ENCODE results near the gene PRKAG3. TPM values are rescaled to one million over a fixed set of nuclear protein-coding genes. Genes with fewer than 3 reads are reported as not detected.

Gene PRKAG3
- total and polyA plus RNA-seq, 9 of the 15 experiments (the other 6 are each of a cell fraction or from before 2014, with no cell fraction given), result not detected

- TF ChIP-seq VEZF1 (CRISPR knock-in tag; IDR thresholded peaks at IDR 0.05) (peak; percentile 53; the same call in 1 of the 2 replicates), CCNT2 (IDR thresholded peaks at IDR 0.05; ENCODE audit: borderline replicate concordance, extremely low read depth, insufficient read length, low read depth, low read length) (peak; percentile 37), CBFA2T3 (IDR thresholded peaks at IDR 0.05) (peak; percentile 57), POLR2AphosphoS5 (IDR thresholded peaks at IDR 0.05; ENCODE audit: control insufficient read depth, insufficient read depth, low read depth, low read length) (no peak), CREM (IDR thresholded peaks at IDR 0.05; ENCODE audit: low read depth) (0 out of 2 replicates have a peak, but pooled peaks have one; percentile 22), EP300 (IDR thresholded peaks at IDR 0.05; ENCODE audit: low read length) (peak; percentile 19; the same call in 1 of the 2 replicates), ZNF134 (CRISPR knock-in tag; conservative IDR thresholded peaks at IDR 0.05) (peak; percentile 90), ZC3H4 (CRISPR knock-in tag; IDR thresholded peaks at IDR 0.05; ENCODE audit: borderline replicate concordance) (no peak)
These were observed 32.7 kb downstream of the PRKAG3 start (continued) for GRCh38 chr2:218798767-218799504.

GRCh38 chr2:218796691-218797090 lies 34.9 kb downstream of the PRKAG3 start:
- H3K36me3 ChIP-seq (ENCODE audit: control insufficient read depth, insufficient read depth, low read length), result no peaks in the 10 kb centered on the region
- H3K27ac ChIP-seq (ENCODE audit: extremely low read depth, low read depth, low read length), result no peak overlapping the region
- ATAC-seq, result no peak
- BruUV-seq (replicated peaks), result no TSS peak
- H3K9me1 ChIP-seq (ENCODE audit: control insufficient read depth, insufficient read depth, low read length), result no peaks in the 10 kb centered on the region
- no peaks in the 10 kb centered on the region for H3K79me2 ChIP-seq (ENCODE audit: control insufficient read depth, insufficient read depth, low read length)
- 0% methylated on average over 4 of the region's 4 CpGs for WGBS (ENCODE audit: insufficient coverage, low coverage, missing lambda C conversion rate)
- no peak for DNase-seq (ENCODE audit: extremely low read depth in 1 of 4, low spot score in 3 of 4)
- no peak overlapping the region for H3K4me2 ChIP-seq (ENCODE audit: insufficient read depth, low read length)
- no peak overlapping the region for H2AFZ ChIP-seq (ENCODE audit: low read depth, low read length)
- no peaks in the 10 kb centered on the region for H3K9me3 ChIP-seq (replicated peaks; ENCODE audit: control insufficient read depth, insufficient read depth, low read depth, low read length)
- peaks cover 0 to 5% of the 10 kb centered on the region in 2 experiments; a peak in 1 of 5 replicates for H3K27me3 ChIP-seq (ENCODE audit: control insufficient read depth in 2 of 2, insufficient read depth in 2 of 2, low read length in 2 of 2)
- no peaks in the 10 kb centered on the region for H4K20me1 ChIP-seq (replicated peaks; ENCODE audit: control insufficient read depth, insufficient read depth, low read length)
- in situ Hi-C loops (cut with MboI), result no loop called here
- ChIA-PET POLR2A (interaction anchor here (0.6 kb wide), 1 partner anchor 349 kb away, joined by 5 read pairs; no protein-coding TSS in a partner anchor), CTCF (ENCODE audit: low intra/inter-chr PET ratio) (no interaction called here)
- intact Hi-C loops (cut with micrococcal nuclease), result no loop called here
- no peak for FAIRE-seq
- H3K4me1 ChIP-seq (replicated peaks in 1 of 2; ENCODE audit: control insufficient read depth in 2 of 2, insufficient read depth in 2 of 2, low read length in 2 of 2), result peaks cover 0 to 8% of the 10 kb centered on the region in 2 experiments; a peak in 4 of 5 replicates
- no peak for TF ChIP-seq HINFP (tag; conservative IDR thresholded peaks at IDR 0.05; ENCODE audit: low read depth)
- H3K4me3 ChIP-seq, result no peak overlapping the region
- H3K9ac ChIP-seq (ENCODE audit: insufficient read depth in 1 of 2, low read depth in 2 of 2, low read length in 2 of 2), result no peak overlapping the region

All from K562 (cell line).